HG03442 (cell line): ENCODE data around the gene PI4K2A.
A peak's percentile ranks its signal among the peaks of the same experiment; 100 is the strongest.
"Not testable (repeated sequence)": the region's sequence is repeated elsewhere in the genome, so short reads cannot be mapped to it uniquely, and the experiment has no call there.

ENCODE experiments used
- ATAC-seq: cut with Tn5 transposase; IDR thresholded peaks from one replicate; pipeline ENCODE4 v1.9.1; 2021; ENCODE audit warnings: mild to moderate bottlenecking, moderate library complexity; ENCODE audit not compliant: unreplicated experiment

The PI4K2A gene

DNA sequence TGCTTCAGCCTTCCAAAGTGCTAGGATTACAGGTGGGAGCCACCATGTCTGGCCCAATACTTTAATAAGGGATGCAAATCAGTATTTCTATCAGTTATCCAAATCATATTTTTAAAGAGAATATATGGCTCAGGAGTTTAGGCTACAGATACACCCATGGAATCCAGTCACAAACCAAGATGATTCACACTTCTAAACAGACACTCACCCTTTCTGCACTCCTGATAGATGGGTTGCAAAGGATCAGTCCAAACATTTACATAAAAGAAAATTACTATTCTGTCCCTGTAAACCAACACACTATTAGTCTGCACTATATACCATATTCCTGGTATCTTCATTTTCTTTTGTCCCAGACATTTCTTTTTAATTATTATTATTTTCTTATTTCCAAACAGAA lies 9.4 kb upstream of the PI4K2A start:
- no peak for ATAC-seq

DNA sequence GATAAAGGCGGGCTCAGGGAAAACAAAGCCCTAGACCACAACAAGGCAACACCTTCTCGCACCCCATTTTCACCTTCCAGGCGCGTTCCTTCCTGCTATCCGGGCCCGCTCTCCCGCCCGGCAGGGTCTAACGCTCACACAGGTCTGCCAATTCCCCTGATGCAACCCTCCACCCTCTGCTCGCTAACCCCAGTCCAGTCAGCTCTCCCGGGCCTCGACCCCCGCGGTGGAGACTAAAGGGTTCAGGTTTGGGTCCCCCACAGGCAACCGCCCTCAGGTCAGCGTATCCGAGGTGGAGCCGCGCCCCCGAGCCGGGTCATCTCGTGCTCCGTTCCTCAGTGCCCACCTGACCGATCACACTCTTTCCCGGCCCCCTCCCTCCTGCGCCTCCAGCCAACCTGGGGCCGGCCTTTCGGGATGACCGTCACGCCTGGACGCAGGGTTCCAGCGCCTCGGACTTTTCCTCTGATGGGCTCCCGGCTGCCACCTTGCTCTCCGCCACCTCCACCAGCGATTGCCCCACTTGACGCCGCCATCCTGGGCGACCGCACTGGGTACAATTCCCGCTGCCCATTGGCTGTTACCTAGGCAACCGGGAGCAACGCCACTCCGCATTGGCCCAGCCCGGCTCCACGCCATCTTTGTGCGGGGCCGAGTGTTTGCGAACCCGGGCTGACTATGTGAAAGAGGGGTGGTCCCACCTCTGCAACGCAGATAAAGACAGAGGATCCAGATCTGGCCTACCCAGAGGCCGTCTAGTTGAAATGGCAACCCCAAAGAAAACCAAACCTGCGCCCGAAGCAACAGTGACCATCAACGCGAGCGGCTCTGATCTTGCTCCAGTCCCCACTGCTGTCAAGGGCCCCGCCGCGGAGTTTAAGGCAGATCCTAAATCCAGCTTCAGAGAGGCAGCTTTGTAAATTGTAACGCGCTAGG lies 7.3 kb upstream of the PI4K2A start, which contains the start of gene MORN4:
TSS of gene MORN4 (minus strand) at position 552 of the 936 bp plus-strand sequence. CDS start 13,847 bp downstream, outside the sequence.
- ATAC-seq = peak; percentile 99

DNA sequence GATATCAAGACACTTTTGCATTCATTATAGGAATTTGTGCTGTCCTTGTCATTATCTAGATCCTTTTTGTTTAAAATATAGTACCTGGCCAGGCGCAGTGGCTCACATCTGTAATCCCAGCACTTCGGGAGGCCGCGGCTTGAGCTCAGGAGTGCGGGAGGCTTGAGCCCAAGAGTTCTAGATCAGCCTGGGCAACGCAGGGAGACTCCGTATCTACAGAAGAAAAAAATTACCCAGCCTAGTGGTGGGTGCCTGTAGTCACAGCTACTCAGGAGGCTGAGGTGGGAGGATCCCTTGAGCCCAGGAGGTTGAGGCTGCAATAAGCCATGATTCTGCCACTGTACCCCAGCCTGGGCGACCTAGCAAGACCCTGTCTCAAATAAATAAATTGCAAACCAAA lies 6.5 kb upstream of the PI4K2A start:
- no peak for ATAC-seq

- no peak for ATAC-seq
These were observed 4.9 kb upstream of the PI4K2A start for GRCh38 chr10:97635577-97635976.

DNA sequence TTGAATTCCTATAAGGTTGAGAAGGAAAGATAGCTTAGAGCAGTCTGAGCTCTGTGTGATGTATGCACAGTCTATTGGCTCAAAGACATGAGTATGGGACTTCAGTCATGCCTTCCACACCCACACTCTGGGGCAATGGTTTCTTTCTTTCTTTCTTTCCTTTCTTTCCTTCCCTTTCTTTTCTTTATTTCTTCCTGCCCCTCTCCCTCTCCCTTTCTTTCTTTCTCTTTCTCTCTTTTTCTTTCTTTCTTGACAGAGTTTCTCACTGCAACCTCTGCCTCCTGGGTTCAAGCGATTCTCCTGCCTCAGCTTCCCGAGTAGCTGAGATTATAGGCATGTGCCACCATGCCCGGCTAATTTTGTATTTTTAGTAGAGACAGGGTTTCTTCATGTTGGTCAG lies 1.4 kb upstream of the PI4K2A start:
- not testable (repeated sequence) for ATAC-seq

DNA sequence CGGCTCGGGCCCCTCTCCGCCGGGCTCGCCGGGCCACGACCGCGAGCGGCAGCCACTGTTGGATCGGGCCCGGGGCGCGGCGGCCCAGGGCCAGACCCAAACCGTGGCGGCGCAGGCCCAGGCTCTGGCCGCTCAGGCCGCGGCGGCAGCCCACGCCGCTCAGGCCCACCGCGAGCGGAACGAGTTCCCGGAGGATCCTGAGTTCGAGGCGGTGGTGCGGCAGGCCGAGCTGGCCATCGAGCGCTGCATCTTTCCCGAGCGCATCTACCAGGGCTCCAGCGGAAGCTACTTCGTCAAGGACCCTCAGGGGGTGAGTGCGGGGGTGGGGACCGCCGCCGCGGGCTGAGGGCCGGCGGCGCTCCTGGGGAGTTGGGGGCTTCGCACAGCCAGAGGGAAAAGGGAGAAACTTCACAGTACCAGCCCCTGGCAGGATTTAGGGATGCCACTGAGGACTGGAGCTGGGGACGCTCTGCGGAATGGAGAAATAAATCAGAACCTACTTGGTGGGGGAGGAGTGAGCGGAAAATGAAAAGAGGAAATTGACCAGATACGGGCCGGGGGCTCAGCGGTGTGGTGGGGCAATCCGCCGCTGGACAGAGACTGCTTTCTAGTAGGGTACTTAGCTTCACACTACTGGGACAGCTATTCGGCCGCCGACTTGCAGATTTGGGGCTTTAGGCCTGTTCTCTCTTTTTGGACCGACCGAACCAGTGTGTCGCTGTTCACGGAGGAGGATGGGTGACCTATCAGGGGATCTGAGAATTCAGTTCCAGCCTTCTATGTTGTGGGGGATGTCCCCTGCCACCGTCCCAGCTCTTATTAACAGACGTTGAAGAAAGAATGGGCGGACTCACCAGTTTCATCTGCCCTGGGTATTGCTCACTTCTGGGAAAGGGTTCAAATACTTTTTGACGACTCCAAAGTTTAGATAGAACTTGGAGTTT lies 669 bp downstream of the PI4K2A start:
- no peak for ATAC-seq

GRCh38 chr10:97642471-97643159 lies 2.1 kb downstream of the PI4K2A start:
- not testable (repeated sequence) for ATAC-seq

GRCh38 chr10:97643441-97643985 lies 3.0 kb downstream of the PI4K2A start:
- ATAC-seq = no peak

DNA sequence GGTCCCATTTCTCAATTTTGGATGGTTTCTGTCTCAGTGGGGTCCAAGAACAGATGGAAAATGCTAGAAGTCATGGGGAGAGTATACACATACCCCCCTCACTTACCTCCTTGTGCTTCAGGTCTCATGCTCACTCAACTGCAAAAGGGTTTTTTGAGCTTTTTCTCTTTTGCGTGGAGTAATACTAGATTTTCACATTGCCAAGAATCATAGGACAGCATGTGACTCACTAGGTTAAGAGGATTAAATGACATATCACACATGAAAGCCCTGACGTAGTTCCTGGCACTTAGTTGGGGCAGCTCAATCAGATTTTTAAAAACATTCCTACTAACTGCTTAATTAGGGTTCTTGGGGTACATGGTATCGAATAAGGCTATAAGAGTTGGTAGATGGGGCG lies 4.5 kb downstream of the PI4K2A start:
- ATAC-seq = no peak

DNA sequence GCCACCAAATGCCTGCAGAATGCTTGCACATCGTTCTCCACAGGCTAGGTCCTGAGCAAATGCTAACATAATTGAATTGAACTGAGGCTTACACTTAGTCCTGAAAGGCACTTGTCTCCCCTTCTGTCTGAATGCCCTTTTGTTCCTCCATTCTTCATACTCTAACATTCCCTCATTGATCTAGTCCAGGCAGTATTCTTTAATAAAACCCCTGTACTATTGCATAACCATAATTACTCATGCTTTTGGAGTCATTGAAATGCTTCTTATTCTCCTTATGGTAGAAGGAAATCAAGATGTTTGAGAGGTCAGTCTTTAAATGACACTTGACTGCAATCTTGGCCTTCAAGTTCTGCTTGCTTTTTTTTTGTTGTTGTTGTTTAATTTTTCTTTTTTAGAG lies 7.1 kb downstream of the PI4K2A start:
- ATAC-seq = no peak

GRCh38 chr10:97648562-97649404 lies 8.3 kb downstream of the PI4K2A start:
- peak; percentile 96 for ATAC-seq

GRCh38 chr10:97649405-97649750 lies 8.9 kb downstream of the PI4K2A start:
- ATAC-seq = not testable (repeated sequence)

DNA sequence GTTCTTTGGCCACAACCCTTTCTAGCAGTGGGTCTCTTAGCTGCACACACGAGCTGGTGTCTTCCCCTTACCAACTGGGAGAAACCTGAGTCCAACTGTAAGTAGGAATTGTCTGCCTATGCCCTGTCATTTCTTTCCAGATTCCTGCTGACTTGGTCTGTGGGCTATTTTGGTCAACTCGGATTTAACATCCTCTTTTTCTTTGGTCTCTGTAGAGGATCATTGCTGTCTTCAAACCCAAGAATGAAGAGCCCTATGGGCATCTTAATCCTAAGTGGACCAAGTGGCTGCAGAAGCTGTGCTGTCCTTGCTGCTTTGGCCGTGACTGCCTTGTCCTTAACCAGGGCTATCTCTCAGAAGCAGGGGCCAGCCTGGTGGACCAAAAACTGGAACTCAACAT lies 10.3 kb downstream of the PI4K2A start:
- no peak for ATAC-seq

GRCh38 chr10:97651773-97652172 lies 11.3 kb downstream of the PI4K2A start:
- no peak for ATAC-seq

DNA sequence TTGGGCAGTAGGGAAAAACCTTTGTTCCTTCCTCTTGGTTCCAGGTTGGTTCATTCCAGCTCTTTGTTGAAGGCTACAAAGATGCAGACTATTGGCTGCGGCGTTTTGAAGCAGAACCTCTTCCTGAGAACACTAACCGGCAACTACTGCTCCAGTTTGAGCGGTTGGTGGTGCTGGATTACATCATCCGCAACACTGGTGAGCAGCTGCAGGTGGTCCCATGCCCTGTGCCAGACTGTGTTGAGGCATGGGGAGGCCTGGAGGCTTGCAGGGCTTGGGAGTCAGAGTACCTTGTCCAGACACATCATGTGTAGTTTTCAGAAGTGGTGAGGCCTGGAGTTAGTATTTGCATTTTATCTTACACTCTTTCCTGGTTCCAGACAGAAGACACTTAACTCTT lies 16.3 kb downstream of the PI4K2A start:
- no peak for ATAC-seq

- ATAC-seq = no peak
These were observed 19.1 kb downstream of the PI4K2A start for GRCh38 chr10:97659589-97659988.

- no peak for ATAC-seq
These were observed 23.9 kb downstream of the PI4K2A start for GRCh38 chr10:97664282-97664850.

- no peak for ATAC-seq
These were observed 26.5 kb downstream of the PI4K2A start for GRCh38 chr10:97666992-97667391.

GRCh38 chr10:97667463-97667862 lies 27.0 kb downstream of the PI4K2A start:
- no peak for ATAC-seq
